ENCODE measurements around the gene FGF18.

- TF ChIP-seq CTCF (IDR thresholded peaks at IDR 0.05; ENCODE audit: low read depth, low read length, missing input control) (no peak), RAD21 (IDR thresholded peaks at IDR 0.05) (no peak), SP1 (IDR thresholded peaks at IDR 0.05) (no peak), TAF1 (conservative IDR thresholded peaks at IDR 0.05) (no peak), YY1 (IDR thresholded peaks at IDR 0.05) (no peak), MAX (IDR thresholded peaks at IDR 0.05) (no peak), RXRA (IDR thresholded peaks at IDR 0.05) (no peak), GABPA (IDR thresholded peaks at IDR 0.05 in 1 of 2, conservative IDR thresholded peaks at IDR 0.05 in 1 of 2) (no peak), REST (IDR thresholded peaks at IDR 0.05) (no peak), ZBTB33 (IDR thresholded peaks at IDR 0.05) (no peak), ATF3 (IDR thresholded peaks at IDR 0.05) (no peak), JUND (IDR thresholded peaks at IDR 0.05) (no peak)
These were observed 28.4 kb upstream of the FGF18 start for GRCh38 chr5:171390883-171391677.
